HepG2 (cell line): Measurements from ENCODE around the gene BARX2. TPM values are rescaled to one million over a fixed set of nuclear protein-coding genes. Genes with fewer than 3 reads are reported as not detected.

Experiments
- EZH2 ChIP-seq: conservative IDR thresholded peaks from 2 replicates; pipeline ENCODE4 v1.6.1; 2012; ENCODE audit warnings: mild to moderate bottlenecking, low read depth, low read length, moderate library complexity
- PAXIP1 ChIP-seq: sonication (generic); formaldehyde crosslinking; conservative IDR thresholded peaks from 2 replicates; pipeline ENCODE4 v1.4.0; 2020; ENCODE audit warnings: mild to moderate bottlenecking, missing genetic modification reagents, moderate library complexity
- PRDM15 ChIP-seq: sonication (generic); formaldehyde crosslinking; IDR thresholded peaks from 2 replicates; pipeline ENCODE4 v1.4.0; 2020; ENCODE audit warnings: missing genetic modification reagents
- SALL1 ChIP-seq: sonication (generic); formaldehyde crosslinking; IDR thresholded peaks from 2 replicates; pipeline ENCODE4 v1.8.0; 2022; ENCODE audit warnings: mild to moderate bottlenecking, missing genetic modification reagents
- TP53 ChIP-seq: sonication (generic); formaldehyde crosslinking; conservative IDR thresholded peaks from 2 replicates; pipeline ENCODE4 v1.4.0; 2020; ENCODE audit warnings: missing genetic modification reagents
- ZFAT ChIP-seq: sonication (generic); formaldehyde crosslinking; conservative IDR thresholded peaks from 2 replicates; pipeline ENCODE4 v1.8.1; 2023; ENCODE audit warnings: missing genetic modification reagents, inconsistent platforms
- ZHX2 ChIP-seq, 2 experiments: sonication (generic) in 1 of 2; formaldehyde crosslinking in 1 of 2; IDR thresholded peaks; 2 replicates each; pipeline versions ENCODE4 v1.6.1 to v1.9.0; 2014 to 2022; ENCODE audit warnings: antibody characterized with exemption in 1 of 2, borderline replicate concordance in 1 of 2, inconsistent platforms in 1 of 2, low read depth in 1 of 2, missing genetic modification reagents in 1 of 2
- ZNF281 ChIP-seq: sonication (generic); formaldehyde crosslinking; IDR thresholded peaks from 2 replicates; pipeline ENCODE4 v1.4.0; 2020; ENCODE audit warnings: missing genetic modification reagents, borderline replicate concordance
- ZNF354B ChIP-seq: sonication (generic); formaldehyde crosslinking; IDR thresholded peaks from 2 replicates; pipeline ENCODE4 v1.8.0; 2022; ENCODE audit warnings: mild to moderate bottlenecking, missing genetic modification reagents
- ZNF414 ChIP-seq: sonication (generic); formaldehyde crosslinking; IDR thresholded peaks from 2 replicates; pipeline ENCODE4 v1.5.0; 2020; ENCODE audit warnings: missing genetic modification reagents
- ZNF788 ChIP-seq: sonication (generic); formaldehyde crosslinking; IDR thresholded peaks from 2 replicates; pipeline ENCODE4 v1.5.0; 2020; ENCODE audit warnings: mild to moderate bottlenecking, missing genetic modification reagents, borderline replicate concordance
- polyA plus RNA-seq, 8 experiments: library from polyadenylated mRNA; depleted of rRNA in 3 of 8; stranded (reverse) in 7 of 8; unstranded in 1 of 8; fragments of >200 nt; fragmentation: Illumina TruSeq in 4 of 8; extraction: Trizol in 4 of 8; gene quantifications; 2 replicates each; pipeline versions ENCODE4 v1.2.1 to v1.2.3, GENCODE V29; 2011 to 2016; ENCODE audit warnings: low read depth in 4 of 8, missing spikeins in 1 of 8, mixed read lengths in 1 of 8; ENCODE audit not compliant: insufficient read depth in 1 of 8
- total RNA-seq, 5 experiments: library from RNA; depleted of rRNA; stranded (reverse); fragments of >200 nt; fragmentation: Illumina TruSeq; extraction: Trizol; gene quantifications; 2 replicates each; pipeline ENCODE4 v1.2.3, GENCODE V29; 2016; ENCODE audit warnings: low read depth in 1 of 5

Gene BARX2
- total and polyA plus RNA-seq, 2 of the 13 experiments (the other 11 are each of a cell fraction or from before 2014, with no cell fraction given): not detected

- TF ChIP-seq PRDM15 (CRISPR knock-in tag) (no peak), EZH2 (no peak), ZNF354B (CRISPR knock-in tag) (no peak), PAXIP1 (CRISPR knock-in tag) (peak; percentile 65), TP53 (CRISPR knock-in tag) (no peak), ZNF281 (CRISPR knock-in tag) (no peak), ZNF788 (CRISPR knock-in tag) (no peak), SALL1 (peak; percentile 16; the same call in 1 of the 2 replicates), ZHX2 (IDR thresholded peaks at IDR 0.05; ENCODE audit: low read depth) (no peak), ZHX2 (CRISPR knock-in tag; IDR thresholded peaks at IDR 0.05; ENCODE audit: borderline replicate concordance) (no peak), ZNF414 (no peak), ZFAT (CRISPR knock-in tag) (no peak)
These were observed 51.7 kb downstream of the BARX2 start (continued) for GRCh38 chr11:129427376-129427775.
